ENCODE results near the gene CASP7. TPM values are rescaled to one million over a fixed set of nuclear protein-coding genes. Genes with fewer than 3 reads are reported as not detected.

CASP7 gene
- total and polyA plus RNA-seq, 4 donors, result 8.8 to 25.0 (median 11.4) TPM

GRCh38 chr10:113742466-113742865, 62.8 kb downstream of the CASP7 start:
- no peak for DNase-seq (ENCODE audit: low spot score)
- 89% methylated on average over 2 of the region's 2 CpGs for WGBS
- no peaks in the 10 kb centered on the region for H3K27me3 ChIP-seq (ENCODE audit: control insufficient read depth in 4 of 4, insufficient read depth in 4 of 4, low read length in 3 of 4)
- no peak overlapping the region for H3K9ac ChIP-seq (ENCODE audit: low read depth in 1 of 2, low read length in 2 of 2)
- H3K9me3 ChIP-seq (ENCODE audit: control insufficient read depth in 4 of 4, low read length in 3 of 4), result no peaks in the 10 kb centered on the region
- TF ChIP-seq RXRA (IDR thresholded peaks at IDR 0.05) (no peak), CTCF (IDR thresholded peaks at IDR 0.05; ENCODE audit: low read depth, low read length, missing input control) (no peak), REST (IDR thresholded peaks at IDR 0.05) (no peak), SP1 (IDR thresholded peaks at IDR 0.05) (no peak), RAD21 (IDR thresholded peaks at IDR 0.05) (no peak), TAF1 (conservative IDR thresholded peaks at IDR 0.05) (no peak), ZBTB33 (IDR thresholded peaks at IDR 0.05) (no peak), YY1 (IDR thresholded peaks at IDR 0.05) (no peak)
- H3K4me1 ChIP-seq (ENCODE audit: control insufficient read depth in 4 of 4, insufficient read depth in 4 of 4, low read length in 3 of 4), result peaks cover 3 to 13% (median 10%) of the 10 kb centered on the region in 4 donors
- H3K36me3 ChIP-seq (ENCODE audit: control insufficient read depth in 4 of 4, insufficient read depth in 3 of 4, low read depth in 1 of 4, low read length in 3 of 4), result no peaks in the 10 kb centered on the region
- no peak overlapping the region for H3K4me3 ChIP-seq (ENCODE audit: low read depth in 1 of 3, low read length in 3 of 3)
- no peak overlapping the region for H3K27ac ChIP-seq (ENCODE audit: low read depth in 1 of 2, low read length in 2 of 2)

- H3K27me3 ChIP-seq (ENCODE audit: control insufficient read depth in 4 of 4, insufficient read depth in 4 of 4, low read length in 3 of 4), result no peaks in the 10 kb centered on the region
- no peak overlapping the region for H3K4me3 ChIP-seq (ENCODE audit: low read depth in 1 of 3, low read length in 3 of 3)
- DNase-seq (ENCODE audit: low spot score), result no peak
- no peaks in the 10 kb centered on the region for H3K36me3 ChIP-seq (ENCODE audit: control insufficient read depth in 4 of 4, insufficient read depth in 3 of 4, low read depth in 1 of 4, low read length in 3 of 4)
- TF ChIP-seq RXRA (IDR thresholded peaks at IDR 0.05), result no peak
- no peak for TF ChIP-seq NR2F2 (IDR thresholded peaks at IDR 0.05)
- no peak for TF ChIP-seq CTCF (IDR thresholded peaks at IDR 0.05; ENCODE audit: low read depth, low read length, missing input control)
- TF ChIP-seq SP1 (IDR thresholded peaks at IDR 0.05), result no peak
- no peak for TF ChIP-seq YY1 (IDR thresholded peaks at IDR 0.05)
- no peak for TF ChIP-seq EGR1 (IDR thresholded peaks at IDR 0.05; ENCODE audit: low read depth in 2 of 2)
- TF ChIP-seq FOXA2 (IDR thresholded peaks at IDR 0.05), result no peak
- no peak for TF ChIP-seq HNF4A (conservative IDR thresholded peaks at IDR 0.05)
- peaks cover 3 to 13% (median 10%) of the 10 kb centered on the region in 4 donors for H3K4me1 ChIP-seq (ENCODE audit: control insufficient read depth in 4 of 4, insufficient read depth in 4 of 4, low read length in 3 of 4)
- no peak overlapping the region for H3K27ac ChIP-seq (ENCODE audit: low read depth in 1 of 2, low read length in 2 of 2)
- no peak overlapping the region for H3K9ac ChIP-seq (ENCODE audit: low read depth in 1 of 2, low read length in 2 of 2)
- no peaks in the 10 kb centered on the region for H3K9me3 ChIP-seq (ENCODE audit: control insufficient read depth in 4 of 4, low read length in 3 of 4)
Measured at GRCh38 chr10:113743594-113743993, 63.9 kb downstream of the CASP7 start.

All from liver (tissue), 9 donors.